GM23338 (cell line): ENCODE results near the gene VGLL4. TPM values are rescaled to one million over a fixed set of nuclear protein-coding genes. Genes with fewer than 3 reads are reported as not detected.

Experiments
- ATAC-seq: fragments of 200-7000 bp; cut with Tn5 transposase; 3 replicates; pipeline ENCODE4 v1.9.1; 2020
- DNase-seq: peaks from one replicate; pipeline ENCODE4 v3.0.0-alpha.2; 2015; ENCODE audit warnings: low spot score
- H2AFZ ChIP-seq: fragments of 200-600 bp; sonication (generic); 2 replicates; pipeline ENCODE4 v1.8.0; 2016; ENCODE audit warnings: antibody characterized with exemption, mild to moderate bottlenecking, moderate library complexity
- H3F3A ChIP-seq: fragments of 200-600 bp; sonication (generic); replicated peaks from 2 replicates; pipeline ENCODE4 v1.8.0; 2017; ENCODE audit warnings: antibody characterized with exemption, mixed run types, low read depth
- H3K27ac ChIP-seq: fragments of 200-600 bp; sonication (generic); 2 replicates; pipeline ENCODE4 v1.6.1; 2016; ENCODE audit warnings: low read depth
- H3K27me3 ChIP-seq: fragments of 200-600 bp; sonication (generic); 2 replicates; pipeline ENCODE4 v1.8.0; 2016; ENCODE audit warnings: mild to moderate bottlenecking, mixed run types, moderate library complexity; ENCODE audit not compliant: insufficient read depth
- H3K36me3 ChIP-seq: fragments of 200-600 bp; sonication (generic); 2 replicates; pipeline ENCODE4 v1.8.0; 2016; ENCODE audit warnings: mild to moderate bottlenecking; ENCODE audit not compliant: insufficient read depth
- H3K4me1 ChIP-seq: fragments of 200-600 bp; sonication (generic); 2 replicates; pipeline ENCODE4 v1.8.0; 2016; ENCODE audit warnings: mild to moderate bottlenecking, moderate library complexity; ENCODE audit not compliant: insufficient read depth
- H3K4me2 ChIP-seq: fragments of 200-600 bp; sonication (generic); 2 replicates; pipeline ENCODE4 v1.7.1; 2017; ENCODE audit warnings: mixed run types
- H3K4me3 ChIP-seq: fragments of 200-600 bp; sonication (generic); 2 replicates; pipeline ENCODE4 v1.6.1; 2016; ENCODE audit warnings: mixed run types
- H3K79me2 ChIP-seq: fragments of 200-600 bp; sonication (generic); replicated peaks from 2 replicates; pipeline ENCODE4 v1.8.0; 2017; ENCODE audit warnings: mild to moderate bottlenecking; ENCODE audit not compliant: insufficient read depth
- H3K9me2 ChIP-seq: fragments of 200-600 bp; sonication (generic); 2 replicates; pipeline ENCODE4 v1.8.0; 2017; ENCODE audit not compliant: insufficient read depth
- H4K20me1 ChIP-seq: fragments of 200-600 bp; sonication (generic); replicated peaks from 2 replicates; pipeline ENCODE4 v1.8.0; 2017; ENCODE audit warnings: mild to moderate bottlenecking; ENCODE audit not compliant: insufficient read depth
- H3K27ac Mint-ChIP-seq: 2 replicates; pipeline ENCODE4 v1.8.0; 2020; ENCODE audit warnings: inconsistent platforms, mild to moderate bottlenecking, moderate library complexity, mixed read lengths
- H3K27me3 Mint-ChIP-seq: 3 replicates; pipeline ENCODE4 v1.8.0; 2022; ENCODE audit warnings: low read depth, mild to moderate bottlenecking, moderate library complexity, mixed read lengths, inconsistent platforms; ENCODE audit not compliant: insufficient read depth, poor library complexity
- H3K36me3 Mint-ChIP-seq: 3 replicates; pipeline ENCODE4 v1.8.0; 2021; ENCODE audit warnings: low read depth, mild to moderate bottlenecking, inconsistent platforms, moderate library complexity, mixed read lengths
- H3K4me1 Mint-ChIP-seq: 3 replicates; pipeline ENCODE4 v1.8.0; 2020; ENCODE audit warnings: mild to moderate bottlenecking, inconsistent platforms, mixed read lengths
- H3K4me3 Mint-ChIP-seq: 3 replicates; pipeline ENCODE4 v1.8.0; 2021; ENCODE audit warnings: moderate library complexity, mild to moderate bottlenecking, inconsistent platforms, mixed read lengths
- H3K9me3 Mint-ChIP-seq: 3 replicates; pipeline ENCODE4 v1.8.0; 2020; ENCODE audit warnings: moderate library complexity, mild to moderate bottlenecking, inconsistent platforms, mixed read lengths
- CTCF ChIP-seq, 2 experiments: fragments of 200-600 bp in 1 of 2; sonication (generic) in 1 of 2; conservative IDR thresholded peaks; 2 replicates each; pipeline versions ENCODE4 v1.5.1 to v1.6.1; 2016 to 2017; ENCODE audit warnings: antibody characterized with exemption in 2 of 2, low read depth in 2 of 2, mild to moderate bottlenecking in 2 of 2, moderate library complexity in 1 of 2
- ETS1 ChIP-seq: IDR thresholded peaks from 2 replicates; pipeline ENCODE4 v1.6.1; 2016; ENCODE audit warnings: antibody characterized with exemption
- EZH2 ChIP-seq: fragments of 200-600 bp; sonication (generic); IDR thresholded peaks from one replicate; pipeline ENCODE4 v1.8.0; 2017; ENCODE audit warnings: antibody characterized with exemption, mild to moderate bottlenecking, low read depth; ENCODE audit not compliant: unreplicated experiment
- EZH2phosphoT487 ChIP-seq: fragments of 200-600 bp; sonication (generic); IDR thresholded peaks from one replicate; pipeline ENCODE4 v1.8.1; 2018; ENCODE audit warnings: antibody characterized with exemption; ENCODE audit not compliant: unreplicated experiment
- JUNB ChIP-seq: IDR thresholded peaks from one replicate; pipeline ENCODE4 v1.6.1; 2016; ENCODE audit warnings: antibody characterized with exemption; ENCODE audit not compliant: unreplicated experiment
- POLR2AphosphoS5 ChIP-seq: IDR thresholded peaks from 2 replicates; pipeline ENCODE4 v1.6.1; 2016; ENCODE audit warnings: antibody characterized with exemption, low read depth
- STAT1 ChIP-seq: IDR thresholded peaks from one replicate; pipeline ENCODE4 v1.6.1; 2016; ENCODE audit warnings: antibody characterized with exemption; ENCODE audit not compliant: unreplicated experiment
- ZNF114 ChIP-seq: fragments of 250-450 bp; sonication (Bioruptor Pico); IDR thresholded peaks from 2 replicates; pipeline ENCODE4 v1.5.0; 2020; ENCODE audit warnings: mild to moderate bottlenecking, moderate library complexity
- ZNF331 ChIP-seq: fragments of 250-450 bp; sonication (Bioruptor Pico); IDR thresholded peaks from 2 replicates; pipeline ENCODE4 v1.5.0; 2020; ENCODE audit warnings: low read depth, mild to moderate bottlenecking, moderate library complexity
- polyA plus RNA-seq: library from polyadenylated mRNA; unstranded; fragments of >200 nt; fragmentation: Nextera tagmentation; extraction: Ambion mirVana; gene quantifications from 2 replicates; pipeline ENCODE4 v1.2.1, GENCODE V29; 2016
- total RNA-seq: library from RNA; depleted of rRNA; stranded (reverse); fragments of >200 nt; shearing (Covaris generic); gene quantifications from 2 replicates; pipeline ENCODE4 v1.2.3, GENCODE V29; 2014

The VGLL4 gene
- total and polyA plus RNA-seq, 2 experiments from 2014 or later: 20.8 to 45.9 TPM

- H3K4me3 ChIP-seq: no peak overlapping the region
- H3K4me2 ChIP-seq: no peak overlapping the region
- DNase-seq: no peak
- Mint-ChIP-seq H3K27me3 (peaks cover 1% of the 10 kb centered on the region), H3K27ac (0 out of 2 replicates have a peak overlapping the region, but pooled peaks have one; percentile 8), H3K9me3 (no peaks in the 10 kb centered on the region), H3K4me1 (peaks cover 83% of the 10 kb centered on the region), H3K4me3 (no peak overlapping the region), H3K36me3 (no peaks in the 10 kb centered on the region)
- no peaks in the 10 kb centered on the region for H3K27me3 ChIP-seq
- H3K9me2 ChIP-seq: no peaks in the 10 kb centered on the region
- H3F3A ChIP-seq: no peaks in the 10 kb centered on the region
- peaks cover 71% of the 10 kb centered on the region for H3K4me1 ChIP-seq
- H4K20me1 ChIP-seq: peaks cover 47% of the 10 kb centered on the region
- H3K79me2 ChIP-seq: peaks cover 100% of the 10 kb centered on the region
- H3K27ac ChIP-seq: no peak overlapping the region
- H2AFZ ChIP-seq: no peak overlapping the region
- no peak for ATAC-seq
- H3K36me3 ChIP-seq: no peaks in the 10 kb centered on the region
- TF ChIP-seq ZNF331 (CRISPR knock-in tag) (no peak), CTCF (conservative IDR thresholded peaks at IDR 0.05; ENCODE audit: low read depth in 2 of 2) (no peak), EZH2phosphoT487 (no peak), ZNF114 (CRISPR knock-in tag) (no peak), STAT1 (no peak)
Measured at GRCh38 chr3:11613851-11614487, 29.7 kb downstream of the VGLL4 start.

GRCh38 chr3:11613319-11613718, 30.4 kb downstream of the VGLL4 start:
- Mint-ChIP-seq H3K27me3 (peaks cover 1% of the 10 kb centered on the region), H3K9me3 (no peaks in the 10 kb centered on the region), H3K4me3 (no peak overlapping the region), H3K27ac (no peak overlapping the region), H3K36me3 (no peaks in the 10 kb centered on the region), H3K4me1 (peaks cover 81% of the 10 kb centered on the region)
- DNase-seq: no peak
- no peak for ATAC-seq
- Histone ChIP-seq H3K4me3 (no peak overlapping the region), H3K4me2 (no peak overlapping the region), H3F3A (no peaks in the 10 kb centered on the region), H2AFZ (no peak overlapping the region), H4K20me1 (peaks cover 47% of the 10 kb centered on the region), H3K27me3 (no peaks in the 10 kb centered on the region), H3K4me1 (peaks cover 65% of the 10 kb centered on the region), H3K79me2 (peaks cover 100% of the 10 kb centered on the region), H3K9me2 (no peaks in the 10 kb centered on the region), H3K36me3 (no peaks in the 10 kb centered on the region), H3K27ac (no peak overlapping the region)
- TF ChIP-seq ETS1 (no peak), CTCF (conservative IDR thresholded peaks at IDR 0.05; ENCODE audit: low read depth in 2 of 2) (no peak), EZH2phosphoT487 (no peak), JUNB (no peak), POLR2AphosphoS5 (no peak), ZNF331 (CRISPR knock-in tag) (no peak), STAT1 (no peak), ZNF114 (CRISPR knock-in tag) (no peak), EZH2 (no peak)
